Hippocampal formation (tissue), 2 donors: ENCODE data around the gene TRPM3.

Experiments
- DNase-seq, 2 donors: peaks; one replicate each; lab custom pipeline; 2025; lab: John Stamatoyannopoulos, UW

TRPM3 gene

DNA sequence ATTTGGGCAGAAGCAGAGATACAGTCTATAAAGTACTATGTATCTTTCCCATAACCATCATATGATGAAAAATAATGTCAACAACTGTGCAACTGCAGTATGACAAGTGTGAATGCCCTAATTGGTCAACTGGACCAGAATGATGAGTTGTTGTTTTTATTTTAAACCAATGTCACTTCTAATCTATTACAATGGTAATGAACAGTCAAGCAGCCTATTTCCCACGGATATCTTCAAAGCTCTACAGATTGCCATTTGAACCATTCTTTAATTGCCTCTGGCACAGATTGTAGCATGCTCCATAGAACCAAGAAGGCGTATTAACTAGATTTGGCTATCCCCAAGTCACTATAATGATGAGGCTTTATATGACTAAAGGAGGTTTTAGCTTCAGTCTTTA is 233.6 kb downstream of the TRPM3 start:
- no peak for DNase-seq

- no peak for DNase-seq
These were observed 237.2 kb downstream of the TRPM3 start for GRCh38 chr9:70883963-70884793.

GRCh38 chr9:70883056-70883455 is 238.4 kb downstream of the TRPM3 start:
- DNase-seq = no peak

GRCh38 chr9:70881333-70881732 is 240.1 kb downstream of the TRPM3 start:
- DNase-seq = no peak

DNA sequence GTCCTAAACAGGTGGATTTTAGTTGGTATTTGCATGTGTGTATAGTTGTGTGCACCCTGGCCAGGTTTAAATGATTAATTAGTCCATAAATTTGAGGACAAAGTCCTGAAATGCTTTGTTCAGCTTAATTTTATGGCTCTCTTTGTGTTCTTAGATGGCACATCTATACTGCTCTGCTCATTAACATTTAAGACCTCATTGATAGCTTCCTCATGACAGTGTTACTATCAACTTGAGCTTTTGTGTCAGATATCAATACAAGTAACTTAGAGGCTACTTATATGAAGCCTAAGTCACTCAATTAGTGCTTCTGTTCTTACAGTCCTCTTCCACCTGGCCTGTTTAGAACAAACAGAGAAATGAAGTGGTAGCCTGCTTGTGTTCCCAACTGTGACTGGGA is 240.9 kb downstream of the TRPM3 start:
- no peak for DNase-seq

GRCh38 chr9:70878576-70878975 is 242.8 kb downstream of the TRPM3 start:
- DNase-seq = no peak

- no peak for DNase-seq
These were observed 247.0 kb downstream of the TRPM3 start for GRCh38 chr9:70874451-70874850.

DNA sequence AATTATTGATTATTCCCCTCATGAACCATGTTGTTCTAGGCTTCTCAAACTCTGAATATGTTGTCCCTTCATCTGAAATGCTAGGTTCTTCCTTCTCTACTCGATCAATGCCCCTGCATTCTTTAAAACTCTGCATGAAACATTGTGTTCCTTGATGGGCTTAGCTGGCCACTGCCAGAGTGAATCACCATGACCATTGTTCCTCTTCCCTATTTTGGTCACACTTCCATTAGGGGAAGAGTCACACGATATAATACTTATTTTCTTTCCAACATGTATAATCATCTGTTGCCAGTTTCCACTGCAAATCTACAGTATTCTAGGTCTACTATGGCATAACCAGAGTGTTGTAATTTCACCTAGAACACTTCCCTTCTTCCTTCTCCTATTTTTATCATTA is 247.9 kb downstream of the TRPM3 start:
- DNase-seq = no peak

- DNase-seq = peak in 1 of 2 donors; percentile 9
These were observed 252.5 kb downstream of the TRPM3 start for GRCh38 chr9:70868661-70869652.

- no peak for DNase-seq
These were observed 253.4 kb downstream of the TRPM3 start for GRCh38 chr9:70868041-70868440.

- DNase-seq = no peak
These were observed 255.9 kb downstream of the TRPM3 start for GRCh38 chr9:70865471-70865870.

- DNase-seq = no peak
These were observed 259.6 kb downstream of the TRPM3 start for GRCh38 chr9:70861797-70862196.

DNA sequence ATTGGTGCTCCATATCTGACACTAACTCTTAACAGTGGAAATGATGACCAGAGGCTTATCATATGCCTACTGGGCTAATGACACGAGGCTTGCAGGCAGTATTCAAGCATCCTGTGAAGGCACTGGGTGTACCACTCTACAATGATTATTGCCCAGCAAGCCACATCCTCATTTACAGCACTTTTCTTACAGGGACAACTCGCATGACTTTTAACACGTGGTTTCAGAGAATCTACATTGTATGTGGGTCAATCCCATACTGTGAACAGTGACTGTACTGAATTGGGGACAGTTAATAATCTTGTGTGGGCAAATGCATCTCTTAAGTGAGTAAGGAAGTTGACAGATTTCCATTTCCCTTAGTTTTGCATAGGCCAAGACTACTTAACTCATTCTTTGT is 260.0 kb downstream of the TRPM3 start:
- DNase-seq = no peak

DNA sequence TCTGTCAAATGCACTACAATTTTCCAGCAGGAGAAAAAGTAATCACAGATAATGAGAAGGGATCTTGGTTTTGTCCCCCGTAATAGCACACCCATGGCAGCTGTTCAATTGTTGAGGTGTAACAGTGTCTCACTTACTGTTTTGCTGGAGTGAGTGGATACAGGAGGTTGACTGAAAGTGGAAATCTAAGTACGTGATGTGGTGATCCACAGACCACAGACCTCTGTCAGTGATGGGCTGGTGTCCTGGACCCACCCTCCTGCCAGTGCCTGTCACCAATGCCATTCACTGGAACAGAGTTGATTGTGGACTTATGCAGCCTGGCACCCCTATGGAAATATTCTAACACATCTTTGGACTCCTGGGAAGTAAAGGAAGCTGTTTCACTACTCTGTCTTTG is 261.7 kb downstream of the TRPM3 start:
- DNase-seq = no peak

DNA sequence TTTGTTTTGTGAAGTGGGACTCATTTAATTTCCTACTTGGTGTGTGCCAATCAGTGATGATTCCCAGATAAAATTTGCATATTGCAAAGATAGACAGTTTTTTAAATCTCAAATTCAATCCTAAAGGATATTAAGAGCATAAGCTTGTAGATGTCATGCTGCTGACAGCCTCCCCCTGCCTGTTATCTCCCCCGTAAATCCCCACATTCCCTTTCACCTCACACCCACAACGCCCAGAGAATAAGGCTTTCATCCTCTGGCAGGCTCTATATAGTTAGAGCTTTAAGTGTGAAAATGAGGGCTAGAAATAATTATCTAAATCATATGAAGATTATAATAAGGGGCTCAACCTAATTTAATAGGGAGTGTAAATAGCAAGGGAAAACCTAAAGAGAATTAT is 265.0 kb downstream of the TRPM3 start:
- DNase-seq = no peak

GRCh38 chr9:70852711-70853240 is 268.6 kb downstream of the TRPM3 start:
- DNase-seq = no peak

DNA sequence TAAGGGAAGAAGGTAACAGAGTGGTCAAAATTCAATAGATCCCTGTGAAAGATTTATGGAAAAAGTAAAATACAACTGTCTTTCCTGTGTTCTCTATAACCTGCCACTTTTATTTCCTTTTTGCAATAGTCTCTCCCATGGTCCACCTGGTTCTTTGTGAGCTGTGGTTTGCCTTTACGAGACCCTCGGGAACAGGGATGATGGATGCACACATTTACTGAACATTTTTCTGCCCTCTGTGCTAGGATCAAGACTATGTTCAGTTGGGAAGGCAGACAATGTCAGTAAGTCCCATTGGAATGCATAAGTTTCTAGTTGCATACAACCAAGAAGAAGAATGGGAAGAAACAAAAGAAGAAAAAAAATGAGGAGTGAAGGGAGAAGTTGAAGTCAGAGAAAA is 281.2 kb downstream of the TRPM3 start:
- DNase-seq = no peak

DNA sequence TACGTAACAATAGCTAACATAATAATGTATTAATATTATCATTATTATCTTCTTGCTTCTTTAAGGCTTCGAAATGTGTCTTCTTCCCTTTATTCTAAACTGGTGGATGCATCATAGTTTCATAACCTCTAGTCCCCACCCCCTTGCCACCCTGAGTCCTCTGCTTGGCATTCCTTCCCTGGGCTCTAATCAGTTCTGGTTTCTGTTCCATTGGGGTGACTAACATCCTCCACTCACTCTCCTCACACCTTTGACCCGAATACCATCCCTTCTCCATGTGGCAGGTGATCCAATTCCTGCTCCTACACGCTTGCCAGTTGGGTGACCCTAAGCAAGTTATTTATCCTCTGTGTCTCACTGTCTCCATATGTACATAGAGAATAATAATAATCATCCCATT is 286.1 kb downstream of the TRPM3 start:
- DNase-seq = no peak

GRCh38 chr9:70832492-70832891 is 288.9 kb downstream of the TRPM3 start:
- no peak for DNase-seq

- DNase-seq = no peak
These were observed 290.8 kb downstream of the TRPM3 start for GRCh38 chr9:70830618-70831017.

DNA sequence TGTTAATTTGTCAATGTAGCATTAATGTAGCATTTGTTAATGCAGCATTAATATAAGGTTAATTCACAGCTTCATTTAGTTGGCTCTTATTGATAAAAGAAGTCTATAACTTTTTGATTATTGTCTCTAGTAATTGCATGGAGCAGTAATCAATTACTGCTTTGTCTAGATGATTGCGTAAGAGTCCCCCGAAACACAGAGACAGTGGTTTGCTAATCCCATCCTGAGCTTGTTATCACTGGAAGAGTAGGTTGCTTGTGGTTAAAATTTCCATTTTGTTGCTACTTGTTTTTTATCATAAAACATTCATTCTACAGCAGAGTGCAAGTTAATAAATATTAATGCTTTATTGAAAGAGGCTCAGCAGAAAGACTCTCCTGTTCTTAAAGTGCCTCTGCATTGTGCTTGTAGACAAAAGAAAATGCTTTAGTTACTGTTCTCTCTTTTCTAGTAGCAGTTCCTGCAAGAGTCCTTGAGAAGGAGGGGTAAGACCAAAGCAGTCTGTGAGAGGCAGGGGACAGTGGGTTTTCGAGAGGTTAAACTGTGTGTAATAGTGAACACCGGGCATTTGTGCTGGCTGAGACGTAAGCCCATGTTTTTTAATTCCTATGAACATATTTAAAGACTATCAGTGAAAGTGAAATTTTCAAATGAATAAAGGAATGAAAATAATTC is 291.7 kb downstream of the TRPM3 start:
- DNase-seq = no peak

DNA sequence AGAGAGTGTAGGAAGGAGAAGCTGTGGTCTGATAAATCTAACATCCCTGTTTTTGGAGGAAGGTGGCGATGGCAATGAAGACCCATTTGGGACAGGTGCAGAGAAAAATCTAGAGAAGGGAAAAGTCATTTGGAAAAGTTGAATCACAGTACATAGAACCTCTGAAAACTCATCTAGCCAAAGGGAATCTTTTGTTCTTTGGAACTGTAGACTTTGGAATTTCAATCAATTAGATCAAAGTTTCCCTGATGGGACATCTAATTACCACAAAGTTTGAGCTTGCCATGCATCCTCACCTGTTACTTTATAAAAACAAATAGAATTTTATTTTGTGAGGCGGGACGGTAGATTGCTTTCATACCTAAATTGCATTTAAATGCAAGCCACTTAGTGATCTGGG is 294.9 kb downstream of the TRPM3 start:
- DNase-seq = no peak
